WI38 (cell line): Measurements from ENCODE around the gene IGFBP5.

Source experiments
- H3K4me3 ChIP-seq: 2 replicates; pipeline ENCODE4 v1.5.1; 2011; ENCODE audit warnings: low read depth, mild to moderate bottlenecking, control low read depth, low read length
- TF ChIP-seq, protein P1 (sequence below): IDR thresholded peaks from 2 replicates; pipeline ENCODE4 v1.5.1; 2012; ENCODE audit warnings: low read depth, mild to moderate bottlenecking, control low read depth, low read length

The IGFBP5 gene

GRCh38 chr2:216715402-216715974 is 20.1 kb upstream of the IGFBP5 start:
- no peak overlapping the region for H3K4me3 ChIP-seq
- TF ChIP-seq, protein P1, sequence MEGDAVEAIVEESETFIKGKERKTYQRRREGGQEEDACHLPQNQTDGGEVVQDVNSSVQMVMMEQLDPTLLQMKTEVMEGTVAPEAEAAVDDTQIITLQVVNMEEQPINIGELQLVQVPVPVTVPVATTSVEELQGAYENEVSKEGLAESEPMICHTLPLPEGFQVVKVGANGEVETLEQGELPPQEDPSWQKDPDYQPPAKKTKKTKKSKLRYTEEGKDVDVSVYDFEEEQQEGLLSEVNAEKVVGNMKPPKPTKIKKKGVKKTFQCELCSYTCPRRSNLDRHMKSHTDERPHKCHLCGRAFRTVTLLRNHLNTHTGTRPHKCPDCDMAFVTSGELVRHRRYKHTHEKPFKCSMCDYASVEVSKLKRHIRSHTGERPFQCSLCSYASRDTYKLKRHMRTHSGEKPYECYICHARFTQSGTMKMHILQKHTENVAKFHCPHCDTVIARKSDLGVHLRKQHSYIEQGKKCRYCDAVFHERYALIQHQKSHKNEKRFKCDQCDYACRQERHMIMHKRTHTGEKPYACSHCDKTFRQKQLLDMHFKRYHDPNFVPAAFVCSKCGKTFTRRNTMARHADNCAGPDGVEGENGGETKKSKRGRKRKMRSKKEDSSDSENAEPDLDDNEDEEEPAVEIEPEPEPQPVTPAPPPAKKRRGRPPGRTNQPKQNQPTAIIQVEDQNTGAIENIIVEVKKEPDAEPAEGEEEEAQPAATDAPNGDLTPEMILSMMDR: no peak

DNA sequence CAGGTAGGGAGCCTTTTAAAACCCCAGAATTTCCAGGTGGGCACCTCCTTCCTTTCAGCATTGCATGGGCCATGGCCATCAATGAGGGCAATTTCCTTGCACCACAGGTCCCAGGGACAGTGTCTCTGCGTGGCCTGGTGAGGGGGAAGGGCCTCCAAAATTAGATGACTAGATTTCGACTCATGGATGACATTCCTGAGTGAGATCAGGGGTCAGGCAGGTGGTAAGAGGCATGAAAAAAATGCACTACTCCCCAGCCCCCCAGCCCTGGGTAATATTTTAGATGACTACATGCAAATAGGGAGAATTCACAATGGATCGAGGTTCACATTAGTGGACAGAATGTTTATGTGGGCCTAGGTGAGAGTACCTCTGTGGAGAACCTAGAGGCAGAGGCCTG is 19.0 kb upstream of the IGFBP5 start:
- TF ChIP-seq, protein P1: no peak
- no peak overlapping the region for H3K4me3 ChIP-seq

GRCh38 chr2:216713691-216714336 is 18.5 kb upstream of the IGFBP5 start:
- TF ChIP-seq, protein P1: no peak
- H3K4me3 ChIP-seq: no peak overlapping the region

GRCh38 chr2:216711348-216711747 is 16.0 kb upstream of the IGFBP5 start:
- TF ChIP-seq, protein P1: no peak

GRCh38 chr2:216710551-216711301 is 15.4 kb upstream of the IGFBP5 start:
- TF ChIP-seq, protein P1: no peak
- H3K4me3 ChIP-seq: no peak overlapping the region

More at GRCh38 chr2:216711348-216711747, 16.0 kb upstream of the IGFBP5 start:
- H3K4me3 ChIP-seq: no peak overlapping the region

DNA sequence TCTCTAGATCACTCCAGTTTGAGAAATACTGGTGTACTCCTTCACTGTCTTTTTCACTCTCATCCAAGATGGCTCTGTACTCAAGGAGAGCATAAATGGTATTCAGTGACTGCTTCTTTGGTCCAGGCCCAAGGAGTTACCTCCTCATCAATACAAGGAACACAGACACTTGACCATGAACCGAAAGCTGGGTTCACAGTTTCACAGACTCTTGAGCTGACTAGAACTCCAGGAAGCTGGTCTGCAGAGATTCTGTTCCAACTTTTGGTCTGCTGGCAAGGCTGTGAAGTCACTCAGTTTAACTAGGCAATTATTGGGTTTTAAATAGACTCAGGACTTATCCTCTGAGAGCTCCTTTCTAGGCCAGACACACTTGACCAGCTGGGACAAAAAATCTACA is 7.4 kb upstream of the IGFBP5 start:
- TF ChIP-seq, protein P1: no peak
- no peak overlapping the region for H3K4me3 ChIP-seq

- no peak overlapping the region for H3K4me3 ChIP-seq
- TF ChIP-seq, protein P1: no peak
These were observed 6.2 kb upstream of the IGFBP5 start for GRCh38 chr2:216701544-216701943.
